PC-9 (cell line): ENCODE measurements around the gene RAPGEF6.

Source experiments
- CTCF ChIP-seq: fragments of 200-600 bp; sonication (generic); conservative IDR thresholded peaks from 2 replicates; pipeline ENCODE4 v1.6.1; 2017; ENCODE audit warnings: mixed run types, antibody characterized with exemption, mild to moderate bottlenecking, moderate library complexity
- EZH2 ChIP-seq: fragments of 200-600 bp; sonication (generic); IDR thresholded peaks from 2 replicates; pipeline ENCODE4 v1.8.0; 2017; ENCODE audit warnings: antibody characterized with exemption, low read depth

GRCh38 chr5:131607903-131608540, 27.0 kb downstream of the RAPGEF6 start:
- TF ChIP-seq CTCF (no peak), EZH2 (no peak)
